Measurements from ENCODE around the gene CDK15.

DNA sequence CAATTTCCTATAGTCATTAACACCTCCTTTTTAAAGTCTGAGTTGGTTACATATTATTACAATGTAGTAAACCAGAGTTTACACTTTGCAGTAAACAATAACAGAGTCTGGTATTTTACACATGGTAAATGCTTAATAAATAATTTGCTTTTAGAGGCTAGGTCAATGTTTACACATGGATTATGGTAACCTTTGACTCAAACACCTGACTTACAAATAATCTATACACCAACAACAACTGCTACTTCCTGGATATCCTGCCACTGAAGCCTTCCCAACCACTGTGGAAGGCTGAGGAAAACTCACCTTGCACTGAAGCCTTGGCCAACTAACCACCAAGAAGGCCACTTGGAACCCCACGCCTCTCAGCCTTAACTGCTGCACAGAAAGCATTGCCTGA, 31.0 kb upstream of the CDK15 start:
- TF ChIP-seq, protein P1, sequence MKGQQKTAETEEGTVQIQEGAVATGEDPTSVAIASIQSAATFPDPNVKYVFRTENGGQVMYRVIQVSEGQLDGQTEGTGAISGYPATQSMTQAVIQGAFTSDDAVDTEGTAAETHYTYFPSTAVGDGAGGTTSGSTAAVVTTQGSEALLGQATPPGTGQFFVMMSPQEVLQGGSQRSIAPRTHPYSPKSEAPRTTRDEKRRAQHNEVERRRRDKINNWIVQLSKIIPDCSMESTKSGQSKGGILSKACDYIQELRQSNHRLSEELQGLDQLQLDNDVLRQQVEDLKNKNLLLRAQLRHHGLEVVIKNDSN (IDR thresholded peaks at IDR 0.05): no peak
- TF ChIP-seq NFIC (IDR thresholded peaks at IDR 0.05) (no peak), FOXM1 (IDR thresholded peaks at IDR 0.05; ENCODE audit: borderline replicate concordance, low read depth) (no peak), TAF1 (IDR thresholded peaks at IDR 0.05; ENCODE audit: low read depth) (no peak), YY1 (IDR thresholded peaks at IDR 0.05; ENCODE audit: low read depth) (no peak), ZBTB7A (IDR thresholded peaks at IDR 0.05; ENCODE audit: low read depth) (no peak), CEBPB (IDR thresholded peaks at IDR 0.05) (no peak), CREB1 (IDR thresholded peaks at IDR 0.05; ENCODE audit: low read depth) (no peak), TEAD4 (IDR thresholded peaks at IDR 0.05) (no peak), EGR1 (IDR thresholded peaks at IDR 0.05) (no peak), TCF12 (IDR thresholded peaks at IDR 0.05; ENCODE audit: low read depth) (no peak)
- TF ChIP-seq, protein P2, sequence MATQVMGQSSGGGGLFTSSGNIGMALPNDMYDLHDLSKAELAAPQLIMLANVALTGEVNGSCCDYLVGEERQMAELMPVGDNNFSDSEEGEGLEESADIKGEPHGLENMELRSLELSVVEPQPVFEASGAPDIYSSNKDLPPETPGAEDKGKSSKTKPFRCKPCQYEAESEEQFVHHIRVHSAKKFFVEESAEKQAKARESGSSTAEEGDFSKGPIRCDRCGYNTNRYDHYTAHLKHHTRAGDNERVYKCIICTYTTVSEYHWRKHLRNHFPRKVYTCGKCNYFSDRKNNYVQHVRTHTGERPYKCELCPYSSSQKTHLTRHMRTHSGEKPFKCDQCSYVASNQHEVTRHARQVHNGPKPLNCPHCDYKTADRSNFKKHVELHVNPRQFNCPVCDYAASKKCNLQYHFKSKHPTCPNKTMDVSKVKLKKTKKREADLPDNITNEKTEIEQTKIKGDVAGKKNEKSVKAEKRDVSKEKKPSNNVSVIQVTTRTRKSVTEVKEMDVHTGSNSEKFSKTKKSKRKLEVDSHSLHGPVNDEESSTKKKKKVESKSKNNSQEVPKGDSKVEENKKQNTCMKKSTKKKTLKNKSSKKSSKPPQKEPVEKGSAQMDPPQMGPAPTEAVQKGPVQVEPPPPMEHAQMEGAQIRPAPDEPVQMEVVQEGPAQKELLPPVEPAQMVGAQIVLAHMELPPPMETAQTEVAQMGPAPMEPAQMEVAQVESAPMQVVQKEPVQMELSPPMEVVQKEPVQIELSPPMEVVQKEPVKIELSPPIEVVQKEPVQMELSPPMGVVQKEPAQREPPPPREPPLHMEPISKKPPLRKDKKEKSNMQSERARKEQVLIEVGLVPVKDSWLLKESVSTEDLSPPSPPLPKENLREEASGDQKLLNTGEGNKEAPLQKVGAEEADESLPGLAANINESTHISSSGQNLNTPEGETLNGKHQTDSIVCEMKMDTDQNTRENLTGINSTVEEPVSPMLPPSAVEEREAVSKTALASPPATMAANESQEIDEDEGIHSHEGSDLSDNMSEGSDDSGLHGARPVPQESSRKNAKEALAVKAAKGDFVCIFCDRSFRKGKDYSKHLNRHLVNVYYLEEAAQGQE (IDR thresholded peaks at IDR 0.05; ENCODE audit: low read depth): no peak
